ENCODE data around the gene CARMIL3.
A peak's percentile ranks its signal among the peaks of the same experiment; 100 is the strongest.

The CARMIL3 gene

GRCh38 chr14:24078146-24078545 lies 26.3 kb downstream of the CARMIL3 start:
- DNase-seq (ENCODE audit: low read depth in 2 of 2), result no peak

GRCh38 chr14:24079491-24080141 lies 27.8 kb downstream of the CARMIL3 start:
- no peak for DNase-seq (ENCODE audit: low read depth in 2 of 2)

DNA sequence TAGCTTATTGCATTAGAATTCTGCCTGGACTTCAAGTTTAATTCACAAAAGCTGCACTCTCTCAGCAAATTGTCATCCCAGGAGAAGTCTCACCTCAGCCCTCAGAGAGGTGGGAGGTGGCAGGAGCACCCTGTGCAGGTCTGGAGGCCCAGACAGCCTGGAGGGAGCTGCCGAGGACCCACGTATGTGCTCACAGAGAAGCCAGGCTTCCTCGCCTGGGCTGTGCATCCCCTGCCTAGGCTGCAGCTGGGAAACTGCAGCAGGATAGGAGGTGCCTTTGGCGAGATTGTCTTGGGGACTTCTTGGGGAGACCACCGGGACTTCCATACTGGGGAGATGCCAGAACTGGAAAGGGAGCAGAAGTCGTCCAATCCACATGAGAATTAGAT lies 28.3 kb downstream of the CARMIL3 start:
- DNase-seq (ENCODE audit: low read depth in 2 of 2), result no peak

- DNase-seq (ENCODE audit: low read depth in 2 of 2), result peak in 1 of 2 donors; percentile 42
Measured at GRCh38 chr14:24080888-24081738, 29.3 kb downstream of the CARMIL3 start.

DNA sequence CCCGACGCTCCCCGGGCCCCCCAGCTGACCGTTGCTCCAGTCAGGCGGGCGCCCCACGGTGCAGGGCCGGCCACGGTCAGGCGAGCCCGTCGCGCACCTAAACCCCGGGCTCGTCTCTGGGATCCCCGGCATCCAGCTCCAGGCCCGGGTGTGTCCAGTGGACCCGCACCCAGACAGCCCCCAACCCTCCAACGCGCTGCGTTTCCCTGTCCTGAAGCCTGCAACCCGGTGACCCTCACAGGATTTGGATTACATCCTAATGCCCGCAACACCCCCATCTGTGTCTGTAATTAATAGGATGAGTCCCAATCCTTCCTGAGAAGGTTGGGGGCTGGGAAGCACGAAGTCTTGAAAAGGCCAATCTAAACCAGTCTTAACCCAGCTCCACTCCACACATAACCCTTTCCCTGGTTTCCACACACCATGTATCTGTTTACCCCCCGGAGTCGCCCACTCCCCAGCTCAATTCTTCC lies 30.0 kb downstream of the CARMIL3 start:
- no peak for DNase-seq (ENCODE audit: low read depth in 2 of 2)

GRCh38 chr14:24082411-24083080 lies 30.7 kb downstream of the CARMIL3 start:
- DNase-seq (ENCODE audit: low read depth in 2 of 2), result no peak

DNA sequence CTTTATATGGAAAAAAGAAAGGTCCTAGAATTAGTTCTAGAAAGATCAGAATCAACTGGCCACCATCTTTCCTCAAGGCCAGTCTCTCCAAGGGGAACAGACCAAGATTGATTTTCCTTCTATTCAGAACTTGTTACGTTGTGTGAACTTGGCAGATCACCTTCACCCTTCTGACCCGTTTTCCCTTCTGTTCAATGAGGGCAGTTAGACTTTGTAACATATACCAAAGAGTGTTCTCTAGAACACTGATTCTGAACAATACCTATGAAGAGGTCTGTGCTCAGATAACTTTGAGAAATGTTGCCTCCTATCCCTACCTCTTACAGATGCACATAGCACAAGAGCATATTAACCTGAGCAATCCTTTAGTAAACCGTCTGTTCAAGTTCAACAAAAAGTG lies 31.7 kb downstream of the CARMIL3 start:
- no peak for DNase-seq (ENCODE audit: low read depth in 2 of 2)

GRCh38 chr14:24084440-24084839 lies 32.6 kb downstream of the CARMIL3 start:
- no peak for DNase-seq (ENCODE audit: low read depth in 2 of 2)

DNA sequence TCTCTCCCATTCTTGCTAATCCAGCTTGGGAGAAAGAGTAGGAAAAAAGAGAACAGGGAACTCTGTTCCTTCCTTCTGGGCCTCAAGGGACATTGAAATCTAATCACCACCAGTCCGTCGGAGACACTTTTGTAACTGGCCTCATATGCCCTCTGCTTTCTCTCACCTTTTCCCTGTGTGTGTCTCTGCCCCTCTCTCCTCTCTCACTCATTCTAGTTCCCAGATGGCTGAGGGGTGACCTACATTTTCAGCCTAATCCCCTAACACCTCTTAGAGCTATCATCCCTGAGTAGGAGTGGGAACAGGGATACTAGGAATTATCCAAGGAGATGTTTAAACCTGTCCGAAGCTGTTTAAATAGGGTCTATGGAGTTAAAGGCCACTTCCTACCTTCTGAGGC lies 33.4 kb downstream of the CARMIL3 start:
- DNase-seq (ENCODE audit: low read depth in 2 of 2), result no peak

- DNase-seq (ENCODE audit: low read depth in 2 of 2), result no peak
Measured at GRCh38 chr14:24086193-24086955, 34.6 kb downstream of the CARMIL3 start.

- DNase-seq (ENCODE audit: low read depth in 2 of 2), result no peak
Measured at GRCh38 chr14:24087004-24087403, 35.2 kb downstream of the CARMIL3 start.

GRCh38 chr14:24088095-24088494 lies 36.3 kb downstream of the CARMIL3 start:
- no peak for DNase-seq (ENCODE audit: low read depth in 2 of 2)

DNA sequence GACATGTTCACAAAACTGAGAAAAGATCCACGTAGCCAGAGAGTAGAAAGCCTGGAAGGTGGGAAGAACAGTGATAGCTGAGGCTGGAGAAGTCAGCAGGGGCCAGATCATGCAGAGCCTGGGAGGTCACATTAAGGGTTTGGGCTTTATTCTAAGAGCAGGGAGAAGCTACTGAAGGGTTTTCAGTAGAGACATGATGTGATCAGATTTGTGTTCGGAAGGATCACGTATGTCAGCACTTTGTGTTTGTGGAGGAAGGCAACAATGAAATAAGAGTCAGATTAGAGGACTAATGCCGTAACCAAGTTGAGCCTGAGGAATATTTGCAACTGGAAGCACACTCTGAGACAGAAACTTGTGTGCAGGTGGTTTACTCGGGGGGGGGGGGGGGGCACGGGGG lies 38.1 kb downstream of the CARMIL3 start:
- DNase-seq (ENCODE audit: low read depth in 2 of 2), result no peak

DNA sequence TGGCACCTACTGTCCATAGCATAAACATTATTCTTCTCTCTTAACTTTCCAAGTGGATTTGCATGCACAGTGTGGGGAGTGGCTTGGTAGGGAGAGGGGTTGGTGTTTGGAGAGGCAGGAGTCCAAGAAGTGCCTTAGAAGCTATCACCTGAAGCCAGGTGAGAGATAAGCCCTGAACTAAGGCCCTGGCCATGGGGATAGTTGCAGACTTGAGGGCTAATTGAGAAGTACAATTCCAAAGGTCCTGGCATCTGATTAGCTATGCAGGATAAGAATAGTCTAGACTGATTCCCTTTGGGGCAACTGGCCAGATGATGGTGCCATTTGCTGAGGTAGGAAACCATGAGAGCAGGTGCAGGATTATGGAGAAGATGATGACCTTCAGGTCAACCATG lies 40.3 kb downstream of the CARMIL3 start:
- no peak for DNase-seq (ENCODE audit: low read depth in 2 of 2)

- no peak for DNase-seq (ENCODE audit: low read depth in 2 of 2)
Measured at GRCh38 chr14:24092505-24093206, 40.8 kb downstream of the CARMIL3 start.

- DNase-seq (ENCODE audit: low read depth in 2 of 2), result no peak
Measured at GRCh38 chr14:24093207-24093900, 41.5 kb downstream of the CARMIL3 start.

- DNase-seq (ENCODE audit: low read depth in 2 of 2), result peak; percentile 71 to 75
Measured at GRCh38 chr14:24093901-24094840, 42.4 kb downstream of the CARMIL3 start, which contains the start of gene PCK2. Gene PCK2 (plus strand): TSS chr14:24094311. CDS start chr14:24094406, 95 bp downstream.

GRCh38 chr14:24094841-24095270 lies 43.0 kb downstream of the CARMIL3 start:
- no peak for DNase-seq (ENCODE audit: low read depth in 2 of 2)

Data from stimulated activated CD8-positive, alpha-beta memory T cell treated with anti-CD3 and anti-CD28 coated beads, Interleukin-15, amount 100 ng/mL, for 4 hours (primary cell).